GM21529 (cell line): ENCODE results near the gene OR5D18.
"Not testable (repeated sequence)": the region's sequence is repeated elsewhere in the genome, so short reads cannot be mapped to it uniquely, and the experiment has no call there.

Experiments
- ATAC-seq: cut with Tn5 transposase; IDR thresholded peaks from one replicate; pipeline ENCODE4 v1.9.1; 2021; ENCODE audit not compliant: unreplicated experiment

OR5D18 gene

GRCh38 chr11:55819330-55819729, at the start of gene OR5D18:
OR5D18 (plus strand) TSS chr11:55819630; CDS start chr11:55819630, 0 bp downstream.
- no peak for ATAC-seq

GRCh38 chr11:55773138-55773537, 46.3 kb upstream of the OR5D18 start, which contains the start of gene OR5D13:
OR5D13 (plus strand) TSS chr11:55773438; CDS start chr11:55773438, 0 bp downstream.
- no peak for ATAC-seq

GRCh38 chr11:55791606-55792005, 27.8 kb upstream of the OR5D18 start:
- no peak for ATAC-seq

DNA sequence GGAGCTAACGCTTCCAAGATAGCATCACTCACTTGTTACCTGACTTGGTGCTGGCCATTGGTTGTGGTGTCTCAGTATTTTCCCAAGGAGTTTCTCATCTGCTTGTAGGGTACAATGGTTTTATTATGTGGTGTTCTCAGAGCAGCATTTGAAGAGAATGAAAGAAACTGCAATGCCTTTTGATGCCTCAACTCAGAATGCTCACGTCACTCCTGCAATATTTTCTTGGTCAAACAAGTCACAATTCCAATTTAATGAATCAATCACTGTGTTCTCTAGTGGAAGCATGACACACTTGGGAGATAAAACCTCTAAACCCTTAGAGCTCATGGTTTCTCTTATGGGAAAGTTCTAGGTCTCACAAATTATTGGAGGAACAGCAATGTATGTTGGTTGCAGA, 26.1 kb upstream of the OR5D18 start:
- no peak for ATAC-seq

DNA sequence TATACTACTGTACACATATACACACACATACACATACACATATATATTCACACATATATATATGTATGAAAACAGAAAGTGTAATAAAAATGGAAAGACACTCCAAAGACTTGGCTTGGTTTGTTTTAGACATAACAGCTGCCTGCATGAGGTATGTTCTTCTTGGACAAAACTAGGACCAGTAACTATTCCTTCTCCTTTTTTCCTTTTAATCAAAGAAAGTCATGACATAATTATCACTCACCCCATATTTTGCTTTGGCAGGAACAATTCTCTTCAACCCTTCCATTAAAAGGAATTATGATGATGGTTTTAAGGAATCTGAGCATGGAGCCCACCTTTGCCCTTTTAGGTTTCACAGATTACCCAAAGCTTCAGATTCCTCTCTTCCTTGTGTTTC, 24.2 kb upstream of the OR5D18 start, which contains the start of gene OR5D14:
Gene OR5D14, plus strand, starts transcription at position 301 of the 400 bp plus-strand sequence. Its CDS starts 0 bp downstream, at position 301.
- no peak for ATAC-seq

DNA sequence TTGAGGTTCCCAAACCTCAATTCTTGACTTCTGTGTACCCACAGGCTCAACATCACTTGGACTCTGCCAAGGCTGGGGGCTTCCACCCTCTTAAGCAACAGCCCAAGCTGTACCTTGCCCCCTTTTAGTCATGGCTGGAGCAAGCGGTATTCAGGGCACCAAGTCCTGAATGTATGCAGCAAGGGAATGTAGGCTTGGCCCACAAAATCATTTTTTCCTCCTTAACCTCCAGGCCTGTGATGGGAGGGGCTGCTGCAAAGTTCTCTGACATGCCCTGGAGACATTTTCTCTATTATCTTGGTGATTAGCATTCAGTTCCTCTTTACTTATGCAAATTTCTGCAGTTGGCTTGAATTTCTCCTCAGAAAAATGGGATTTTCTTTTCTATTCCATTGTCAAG, 13.2 kb upstream of the OR5D18 start:
- no peak for ATAC-seq

DNA sequence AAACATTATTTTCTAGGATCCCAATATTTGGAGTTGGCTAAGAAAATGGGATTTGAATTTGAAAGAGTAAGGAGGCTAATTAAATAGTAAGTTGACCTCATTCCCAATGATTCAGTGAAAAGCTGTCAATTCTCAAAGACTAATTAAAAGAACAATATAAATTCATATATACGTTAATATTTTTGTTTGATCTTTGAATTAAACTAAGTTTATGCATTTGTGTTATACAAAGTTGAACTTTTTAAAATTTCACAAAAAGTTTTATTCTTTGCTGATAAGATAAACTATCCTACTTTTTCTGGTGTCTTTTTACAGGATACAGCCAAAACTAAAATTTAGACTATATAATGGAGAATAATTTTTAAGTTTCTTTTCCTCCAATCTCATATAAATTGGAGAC, 8.4 kb upstream of the OR5D18 start, which contains the start of gene OR5L1:
Gene OR5L1, plus strand, starts transcription at position 301 of the 400 bp plus-strand sequence. CDS start 100 bp downstream, outside the sequence.
- no peak for ATAC-seq

GRCh38 chr11:55826919-55827318, 7.5 kb downstream of the OR5D18 start, which contains the start of gene OR5L2:
OR5L2 (plus strand) TSS chr11:55827219; CDS start chr11:55827219, 0 bp downstream.
- ATAC-seq, result no peak

- ATAC-seq, result no peak
Measured at GRCh38 chr11:55838452-55838851, 19.0 kb downstream of the OR5D18 start, which contains the start of gene OR5D16. OR5D16 (plus strand) TSS chr11:55838752; CDS start chr11:55838752, 0 bp downstream.

DNA sequence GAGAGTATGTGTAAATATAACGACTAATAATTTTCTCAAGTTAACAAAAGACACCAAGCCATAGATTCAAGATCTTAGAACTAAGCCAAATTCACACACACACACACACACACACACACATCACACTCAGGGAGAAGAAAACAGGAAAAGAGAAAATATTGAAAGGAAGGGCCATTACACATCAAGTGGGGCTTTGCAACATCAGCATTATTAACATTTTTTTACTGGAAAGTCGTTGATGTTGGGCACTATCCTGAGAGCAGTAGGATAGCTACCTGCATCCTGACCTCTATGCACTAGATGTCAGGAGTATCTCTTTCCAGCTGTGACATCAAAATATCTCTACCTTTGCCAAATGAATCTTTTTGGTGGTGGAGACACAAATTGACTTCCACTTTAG, 28.0 kb downstream of the OR5D18 start:
- ATAC-seq, result no peak

DNA sequence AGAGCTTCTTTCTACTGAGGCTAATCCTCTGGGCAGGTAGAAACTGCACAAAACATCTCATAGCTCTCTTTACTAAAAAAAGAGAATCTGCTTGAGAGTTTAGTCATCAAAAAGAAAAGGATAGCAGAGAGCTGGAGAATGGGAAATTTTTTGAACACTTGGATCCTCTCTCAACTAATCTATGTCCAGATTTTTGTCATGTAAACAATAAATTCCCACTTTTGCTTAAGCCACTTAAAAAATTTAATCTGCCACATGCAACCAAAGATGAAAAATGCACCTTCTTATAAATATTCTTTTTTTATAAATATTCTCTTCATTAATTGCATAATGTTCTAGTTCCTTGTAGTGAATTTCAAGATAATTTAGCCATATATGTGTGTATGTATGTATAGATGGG, 29.6 kb downstream of the OR5D18 start:
- no peak for ATAC-seq

DNA sequence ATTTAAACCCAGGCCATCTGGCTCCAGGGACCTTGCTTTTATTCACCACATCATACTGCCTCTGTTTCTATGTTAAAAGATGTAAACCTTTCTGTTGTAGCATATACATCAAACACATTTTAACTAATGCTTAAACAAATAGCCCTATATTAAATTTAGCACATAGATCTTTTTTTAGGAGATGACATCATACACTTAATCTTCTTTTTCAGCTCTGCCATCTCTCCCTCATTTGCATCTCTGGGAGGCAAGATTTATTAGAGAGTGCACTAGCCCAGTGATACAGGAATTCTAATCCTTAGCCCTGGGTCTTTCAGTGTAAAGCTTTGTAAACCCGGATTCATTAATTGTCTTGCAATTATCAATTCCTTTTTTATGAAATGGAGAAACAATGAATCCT, 32.7 kb downstream of the OR5D18 start:
- no peak for ATAC-seq

DNA sequence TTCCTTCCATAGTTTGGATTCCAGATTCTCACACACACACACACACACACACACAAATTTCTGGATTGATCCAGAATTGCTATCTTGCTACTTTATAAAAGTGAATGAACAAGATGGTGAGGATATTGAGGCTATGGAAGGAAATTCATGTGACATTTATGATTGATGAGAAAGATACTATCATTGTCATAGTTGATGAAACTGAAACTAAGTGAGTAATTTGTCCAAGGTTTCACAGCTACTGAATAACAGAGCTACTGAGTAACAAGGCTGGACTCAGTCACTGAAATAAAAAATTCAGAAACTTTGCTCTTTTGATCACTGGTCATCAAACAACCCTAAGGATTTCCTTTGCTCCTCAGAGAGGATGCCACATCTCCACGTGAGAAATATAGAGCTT, 35.3 kb downstream of the OR5D18 start:
- no peak for ATAC-seq

- not testable (repeated sequence) for ATAC-seq
Measured at GRCh38 chr11:55867354-55867753, 47.9 kb downstream of the OR5D18 start.
